Hematopoietic multipotent progenitor cell treated with erythropoietin and hydrocortisone succinate and interleukin-3 and kit ligand, for 4 days (in vitro differentiated cells): Measurements from ENCODE around the gene ABCA1.
"Not testable (repeated sequence)": the region's sequence is repeated elsewhere in the genome, so short reads cannot be mapped to it uniquely, and the experiment has no call there.

Experiments used
- DNase-seq: peaks from one replicate; pipeline ENCODE4 v3.0.0-alpha.2; 2015

ABCA1 gene

DNA sequence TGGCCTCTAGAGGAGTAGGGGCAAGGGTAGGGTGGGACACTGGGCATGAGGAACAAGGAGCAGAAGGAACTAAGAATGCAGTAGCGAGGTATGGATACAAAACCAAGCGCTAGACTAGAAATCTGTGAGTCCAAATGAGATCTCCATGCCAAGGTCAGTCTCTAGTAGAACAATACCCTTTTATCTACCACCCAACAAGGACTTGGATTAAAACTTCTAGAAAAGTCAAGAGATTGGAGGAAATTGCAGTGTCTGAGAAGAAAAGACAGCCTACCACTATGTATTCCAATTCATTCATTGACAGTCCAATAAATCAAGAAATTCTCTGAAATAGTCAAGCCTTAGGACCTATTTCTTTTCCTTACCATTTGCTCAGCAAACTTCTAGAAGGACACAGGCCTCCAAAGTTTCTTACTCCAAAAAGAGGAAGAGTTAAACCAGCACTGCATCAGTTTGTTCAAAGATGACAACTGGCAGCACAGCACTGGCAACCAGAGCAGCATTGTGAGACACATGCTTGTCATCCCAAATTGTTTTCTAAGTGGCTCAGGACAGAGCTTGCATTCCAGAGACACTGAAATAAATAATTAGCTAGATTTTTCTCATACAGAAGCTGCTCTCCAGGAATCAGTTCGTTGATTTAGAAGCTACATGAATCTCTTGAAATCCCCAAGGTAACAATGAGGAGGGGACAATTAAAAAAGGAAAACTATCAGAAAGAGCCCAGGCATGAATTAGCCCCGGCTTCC, 22.6 kb downstream of the ABCA1 start:
- DNase-seq: no peak

GRCh38 chr9:104903609-104904008, 24.3 kb downstream of the ABCA1 start:
- no peak for DNase-seq

DNA sequence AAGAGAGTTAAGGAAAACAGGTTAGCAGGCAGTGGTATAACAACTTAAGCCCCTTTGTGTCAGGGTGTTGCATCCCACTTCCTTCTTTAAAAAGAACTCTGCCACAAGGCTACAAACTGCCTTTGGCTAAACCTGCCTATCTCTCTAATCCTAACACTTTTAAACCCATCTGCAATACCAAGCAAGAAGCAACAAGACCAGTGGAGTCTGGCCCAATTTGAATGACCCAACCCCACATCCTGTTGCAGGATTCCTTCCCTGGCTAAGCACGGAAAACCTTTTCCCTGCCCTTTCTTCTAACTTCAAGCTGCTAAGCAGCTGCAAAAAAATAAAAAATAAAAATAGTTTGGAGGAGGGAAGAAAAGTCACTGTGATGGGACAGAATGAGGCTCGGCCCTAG, 27.1 kb downstream of the ABCA1 start:
- no peak for DNase-seq

GRCh38 chr9:104900324-104900723, 27.6 kb downstream of the ABCA1 start:
- DNase-seq: no peak

- no peak for DNase-seq
Observed at GRCh38 chr9:104899759-104900247, 28.2 kb downstream of the ABCA1 start.

DNA sequence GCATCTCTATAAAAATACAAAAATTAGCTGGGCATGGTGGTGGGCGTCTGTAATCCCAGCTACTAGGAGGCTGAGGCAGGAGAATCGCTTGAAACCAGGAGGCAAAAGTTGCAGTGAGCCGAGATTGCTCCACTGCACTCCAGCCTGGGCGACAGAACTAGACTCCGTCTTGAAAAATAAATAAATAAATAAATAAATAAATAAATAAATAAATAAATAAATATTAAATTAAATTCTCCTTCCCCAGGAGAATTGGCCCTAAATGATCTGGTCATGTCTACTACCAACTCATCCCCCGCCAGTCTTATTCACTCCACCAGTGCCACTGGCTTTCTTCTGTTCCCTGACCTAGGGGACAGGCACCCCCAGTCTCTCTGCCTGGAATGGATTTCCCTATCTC, 29.6 kb downstream of the ABCA1 start:
- not testable (repeated sequence) for DNase-seq

DNA sequence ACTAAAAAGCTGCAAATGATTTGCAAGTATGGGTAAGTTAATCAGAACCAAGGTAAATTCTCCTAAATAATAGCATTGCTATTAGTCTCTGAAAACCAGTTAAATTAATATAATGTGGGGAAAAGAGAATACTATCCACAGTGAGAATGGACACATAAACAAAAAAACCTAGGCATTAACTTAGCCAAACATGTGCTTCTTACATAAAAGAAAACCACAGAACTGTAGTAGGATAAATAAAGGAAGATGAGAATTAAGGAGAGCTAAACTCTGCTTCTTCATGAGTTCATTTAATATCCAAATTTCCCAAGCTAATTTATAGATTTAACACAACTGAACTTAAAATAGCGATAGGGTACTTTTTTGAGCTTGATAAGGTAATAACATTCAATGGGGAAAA, 31.8 kb downstream of the ABCA1 start:
- DNase-seq: no peak

DNA sequence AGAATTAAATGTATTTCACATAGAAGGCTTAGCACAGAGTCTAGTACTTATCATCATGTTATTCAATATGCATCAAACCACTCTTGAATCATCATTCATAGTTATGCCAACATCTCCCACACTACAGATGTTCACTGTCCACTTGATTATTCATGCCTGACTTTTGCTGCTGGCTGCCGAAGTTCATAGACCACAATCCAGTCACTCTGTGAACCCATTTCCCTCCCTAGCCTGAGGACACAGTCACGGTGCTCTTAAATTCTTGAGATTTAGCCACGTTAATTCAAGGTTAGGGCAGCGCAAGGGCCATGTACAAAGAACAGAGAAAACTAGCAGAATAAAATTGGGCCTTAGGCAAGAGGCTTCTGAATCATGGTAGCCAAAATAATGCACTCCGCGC, 32.4 kb downstream of the ABCA1 start:
- DNase-seq: no peak

DNA sequence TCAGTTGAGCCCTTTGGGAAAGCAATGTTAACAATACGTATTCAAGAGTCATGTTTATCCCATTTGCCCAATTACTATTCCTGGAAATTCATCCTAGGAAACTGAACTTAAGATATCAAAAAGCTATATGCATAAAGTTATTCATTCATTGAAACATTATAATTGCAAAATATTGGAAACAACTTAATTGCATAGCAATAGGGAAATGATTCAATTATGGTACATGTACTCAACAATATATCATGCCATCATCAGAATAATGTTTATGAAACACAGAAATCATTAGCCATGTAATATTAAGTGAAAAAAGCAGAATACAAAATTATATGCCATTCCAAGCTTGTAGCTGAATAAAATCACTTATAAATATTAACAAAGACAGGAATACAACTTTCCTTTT, 35.3 kb downstream of the ABCA1 start:
- no peak for DNase-seq

DNA sequence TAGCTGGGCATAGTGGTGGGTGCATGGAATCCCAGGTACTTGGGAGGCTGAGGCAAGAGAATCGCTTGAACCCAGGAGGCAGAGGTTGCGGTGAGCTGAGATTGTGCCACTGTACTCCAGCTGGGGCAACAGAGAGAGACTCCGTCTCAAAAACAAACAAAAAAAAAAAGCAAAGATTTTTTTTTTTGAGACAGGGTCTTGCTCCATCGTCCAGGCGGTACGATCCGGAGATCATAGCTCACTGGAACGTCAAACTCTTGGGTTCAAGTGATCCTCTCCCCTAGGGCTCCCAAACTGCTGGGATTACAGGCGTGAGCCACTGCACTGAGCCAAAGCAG, 37.6 kb downstream of the ABCA1 start:
- DNase-seq: no peak

DNA sequence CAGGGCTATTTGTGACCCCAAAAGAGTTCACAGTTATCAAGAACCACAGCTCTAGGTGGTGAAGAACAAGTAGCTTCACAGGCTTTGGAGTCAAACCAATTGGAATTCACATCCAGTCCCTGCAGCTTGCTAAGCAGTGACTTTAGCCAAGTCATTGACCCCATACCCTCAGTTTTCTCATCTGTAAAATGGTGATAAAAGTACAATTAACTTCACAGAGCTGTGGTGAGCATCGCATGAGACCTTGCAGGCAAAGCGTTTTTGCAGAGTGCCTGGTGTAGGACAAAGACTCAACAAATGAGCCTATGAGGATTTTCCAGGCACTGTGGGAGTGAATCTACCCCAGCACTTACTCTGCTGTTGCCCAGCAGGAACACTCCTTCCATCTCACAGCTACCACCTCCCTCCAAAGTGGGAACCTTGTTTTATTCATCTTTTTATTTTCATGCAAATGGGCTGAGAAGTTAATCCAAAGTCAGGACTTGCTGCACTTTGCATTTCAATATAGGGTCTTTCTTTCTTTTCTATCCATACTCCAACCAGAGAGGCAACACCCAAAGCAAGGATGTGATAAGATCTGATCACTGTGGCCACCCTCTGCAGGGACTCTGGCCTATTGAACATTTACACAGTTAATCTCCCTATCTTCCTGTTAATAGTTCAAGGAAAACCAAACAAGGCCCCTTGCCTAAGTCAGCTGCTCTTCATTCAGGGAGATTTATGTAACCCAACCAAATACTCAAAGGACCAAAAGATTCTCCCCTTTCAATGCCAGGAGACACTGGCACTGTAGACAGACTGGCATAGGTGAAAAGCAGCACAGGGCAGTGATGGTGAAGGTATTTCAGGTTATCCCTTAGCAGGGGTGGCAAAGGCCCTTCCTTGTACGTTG, 41.9 kb downstream of the ABCA1 start:
- DNase-seq: no peak

GRCh38 chr9:104883169-104883568, 44.8 kb downstream of the ABCA1 start:
- no peak for DNase-seq

- DNase-seq: no peak
Observed at GRCh38 chr9:104882566-104882965, 45.4 kb downstream of the ABCA1 start.

DNA sequence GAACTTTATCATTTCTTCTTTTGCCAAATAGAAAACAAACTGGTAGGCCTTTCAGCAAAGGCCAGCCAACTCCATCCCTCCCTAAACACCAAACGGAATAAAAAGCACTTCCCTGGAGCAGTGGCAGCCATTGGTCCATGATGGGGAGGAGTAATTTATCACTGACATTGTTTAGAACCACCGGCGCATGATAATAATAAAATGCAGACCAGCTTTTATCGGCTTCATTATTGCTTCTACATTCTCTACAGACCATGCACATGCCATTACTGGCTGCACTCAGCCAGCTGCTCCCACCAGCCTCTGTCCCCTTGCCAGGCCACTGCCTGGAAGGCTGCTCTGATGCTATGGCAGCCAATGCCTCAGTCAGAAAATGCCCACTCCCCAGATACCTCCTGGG, 45.9 kb downstream of the ABCA1 start:
- DNase-seq: no peak

DNA sequence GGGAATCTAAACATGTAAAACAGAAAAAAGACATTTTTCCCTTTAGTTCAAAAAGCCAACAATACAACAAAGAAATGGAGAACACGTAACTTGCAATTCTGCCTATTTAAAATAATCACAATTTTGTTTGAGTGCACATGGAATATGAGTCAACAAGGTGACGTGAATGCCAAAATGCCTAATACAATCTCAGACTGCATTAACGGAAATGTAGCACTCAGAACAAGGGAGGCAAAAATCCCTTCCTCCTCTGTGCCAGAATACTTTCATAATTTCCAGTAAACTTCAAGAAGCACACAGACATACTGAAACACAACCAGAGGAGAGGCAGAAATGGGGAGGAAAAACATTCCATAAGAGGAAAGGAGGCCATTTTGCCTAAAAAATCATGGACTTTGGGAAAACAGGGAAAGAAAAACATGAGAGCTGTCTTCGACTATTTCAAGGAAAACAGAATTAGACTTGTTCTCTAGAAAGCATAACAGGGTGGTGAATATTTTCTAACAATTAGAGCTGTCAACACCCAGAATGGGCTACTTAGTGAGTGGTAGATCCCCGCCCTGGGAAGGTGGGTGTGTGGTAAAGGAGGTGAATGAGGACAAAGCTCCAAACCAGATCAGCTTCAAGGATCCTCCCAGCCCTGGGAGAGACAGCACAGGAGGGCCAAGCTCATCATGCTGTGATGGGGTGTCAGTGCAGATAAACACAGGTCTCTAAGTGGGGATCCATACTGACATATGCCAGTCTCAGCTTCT, 48.2 kb downstream of the ABCA1 start:
- DNase-seq: no peak

GRCh38 chr9:104876587-104876986, 51.4 kb downstream of the ABCA1 start:
- no peak for DNase-seq

GRCh38 chr9:104875897-104876296, 52.1 kb downstream of the ABCA1 start:
- DNase-seq: no peak

DNA sequence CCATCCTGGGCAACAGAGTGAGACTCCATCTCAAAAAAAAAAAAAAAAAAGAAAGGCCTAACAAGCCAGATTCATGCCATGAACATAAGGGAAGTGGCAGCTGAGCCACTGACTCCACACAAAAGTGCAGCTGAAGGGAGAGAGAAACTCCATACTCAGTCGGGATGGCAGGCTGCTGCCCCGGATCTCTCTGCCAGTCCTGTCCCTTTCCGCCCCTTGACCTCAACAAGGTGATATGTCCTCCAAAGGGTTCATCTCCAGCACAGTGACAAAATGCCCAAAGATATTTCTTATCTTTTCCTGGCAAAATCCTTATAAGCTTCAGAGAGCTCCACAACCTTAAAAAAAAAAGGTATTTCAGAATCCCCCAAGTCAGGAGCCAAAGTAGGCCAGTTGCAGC, 52.6 kb downstream of the ABCA1 start:
- DNase-seq: no peak

DNA sequence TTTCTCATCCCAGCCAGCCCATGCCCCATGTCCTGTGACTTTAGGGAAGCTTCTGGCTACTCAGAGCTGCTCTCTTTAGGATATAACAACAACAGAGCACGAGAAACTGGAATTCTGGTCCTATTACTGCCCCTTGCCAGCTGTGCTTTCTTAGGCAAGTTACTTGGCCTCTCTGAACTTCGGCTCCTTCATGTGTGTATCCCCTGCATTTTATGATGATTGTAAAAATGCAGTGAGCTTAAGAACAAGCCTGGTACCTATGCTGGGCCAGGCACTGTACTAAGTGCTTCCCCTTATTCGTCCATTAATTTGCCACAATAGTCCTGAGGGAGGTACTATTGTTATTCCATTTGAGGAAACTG, 54.5 kb downstream of the ABCA1 start:
- no peak for DNase-seq

- DNase-seq: peak; percentile 45
Observed at GRCh38 chr9:104872656-104873488, 55.1 kb downstream of the ABCA1 start.

DNA sequence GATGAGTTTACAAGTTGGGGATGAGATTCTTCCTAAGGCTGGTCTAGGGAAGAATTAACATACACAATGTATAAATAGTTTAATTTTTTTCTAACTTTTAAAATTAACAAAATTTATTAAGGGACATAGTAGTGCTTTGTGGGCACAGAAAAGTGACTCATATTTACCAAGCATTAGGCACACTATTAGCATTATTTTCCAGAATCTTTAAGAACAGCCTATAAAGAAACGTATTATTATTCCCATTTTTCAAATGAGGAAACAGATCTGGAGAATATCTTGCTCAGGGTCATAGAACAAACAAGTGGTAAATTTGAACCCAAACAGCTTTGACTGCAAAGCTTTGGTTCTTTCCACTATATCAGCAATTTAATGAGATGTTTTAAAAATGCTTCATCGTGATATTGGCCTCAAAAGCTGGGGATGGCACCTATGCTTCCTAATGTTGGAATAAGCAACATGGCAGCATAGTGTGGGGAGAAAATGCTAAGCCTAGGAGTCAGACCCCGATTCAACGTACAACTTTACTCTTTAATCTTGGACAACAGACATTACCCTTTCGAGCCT, 55.9 kb downstream of the ABCA1 start:
- DNase-seq: no peak

- DNase-seq: no peak
Observed at GRCh38 chr9:104869811-104870210, 58.1 kb downstream of the ABCA1 start.
